OCI-LY1 (cell line): Measurements from ENCODE around the gene BPHL.

Source experiments
- H2AFZ ChIP-seq: fragments of 200-600 bp; sonication (generic), shearing (Covaris generic); 2 replicates; pipeline ENCODE4 v1.6.0; 2014; ENCODE audit warnings: antibody characterized with exemption, mild to moderate bottlenecking, low read length
- H3F3A ChIP-seq: fragments of 200-600 bp; sonication (generic), shearing (Covaris generic); 2 replicates; pipeline ENCODE4 v1.6.0; 2014; ENCODE audit warnings: mild to moderate bottlenecking, antibody characterized with exemption, low read length, moderate library complexity; ENCODE audit not compliant: insufficient read depth
- H3K27ac ChIP-seq: fragments of 200-600 bp; sonication (generic); 2 replicates; pipeline ENCODE4 v1.5.1; 2014; ENCODE audit warnings: low read length, mixed run types, mild to moderate bottlenecking, low read depth; ENCODE audit not compliant: poor library complexity, severe bottlenecking
- H3K27me3 ChIP-seq: fragments of 200-600 bp; sonication (generic); 2 replicates; pipeline ENCODE4 v1.6.0; 2014; ENCODE audit warnings: antibody characterized with exemption, mild to moderate bottlenecking, low read length, moderate library complexity; ENCODE audit not compliant: insufficient read depth
- H3K36me3 ChIP-seq: fragments of 200-600 bp; sonication (generic); 2 replicates; pipeline ENCODE4 v1.6.1; 2014; ENCODE audit warnings: mild to moderate bottlenecking, antibody characterized with exemption, low read length, moderate library complexity, mixed read lengths; ENCODE audit not compliant: insufficient read depth
- H3K4me1 ChIP-seq: fragments of 200-600 bp; sonication (generic); 2 replicates; pipeline ENCODE4 v1.5.1; 2014; ENCODE audit warnings: mild to moderate bottlenecking, low read length, moderate library complexity; ENCODE audit not compliant: insufficient read depth, severe bottlenecking
- H3K4me2 ChIP-seq: fragments of 200-600 bp; sonication (generic), shearing (Covaris generic); 2 replicates; pipeline ENCODE4 v1.6.1; 2014; ENCODE audit warnings: low read length
- H3K4me3 ChIP-seq: fragments of 200-600 bp; sonication (generic); 2 replicates; pipeline ENCODE4 v1.5.1; 2014; ENCODE audit warnings: low read length, low read depth, mild to moderate bottlenecking, mixed read lengths; ENCODE audit not compliant: poor library complexity, severe bottlenecking
- H3K79me2 ChIP-seq: fragments of 200-600 bp; shearing (Covaris generic); 2 replicates; pipeline ENCODE4 v1.6.1; 2016; ENCODE audit warnings: mixed run types, low read length, mixed read lengths; ENCODE audit not compliant: insufficient read depth
- H3K9ac ChIP-seq: fragments of 200-600 bp; sonication (generic), shearing (Covaris generic); 2 replicates; pipeline ENCODE4 v1.6.1; 2014; ENCODE audit warnings: mild to moderate bottlenecking, low read length, mixed read lengths
- H3K9me2 ChIP-seq: fragments of 200-600 bp; sonication (generic), shearing (Covaris generic); 2 replicates; pipeline ENCODE4 v1.6.1; 2014; ENCODE audit warnings: low read depth, mild to moderate bottlenecking, low read length, mixed read lengths
- H3K9me3 ChIP-seq: fragments of 200-600 bp; shearing (Covaris generic); 2 replicates; pipeline ENCODE4 v1.6.1; 2014; ENCODE audit warnings: low read length, mixed read lengths
- H4K20me1 ChIP-seq: fragments of 200-600 bp; sonication (generic), shearing (Covaris generic); 2 replicates; pipeline ENCODE4 v1.6.0; 2016; ENCODE audit warnings: mild to moderate bottlenecking, low read length; ENCODE audit not compliant: insufficient read depth
- EZH2 ChIP-seq: fragments of 200-600 bp; sonication (generic), shearing (Covaris generic); IDR thresholded peaks from 2 replicates; pipeline ENCODE4 v1.8.0; 2017; ENCODE audit warnings: borderline replicate concordance, mixed run types, mild to moderate bottlenecking, antibody characterized with exemption, low read length, moderate library complexity, mixed read lengths
- TF ChIP-seq, protein P1 (sequence below): fragments of 200-600 bp; sonication (generic), shearing (Covaris generic); IDR thresholded peaks from 2 replicates; pipeline ENCODE4 v1.5.1; 2017; ENCODE audit warnings: mild to moderate bottlenecking, antibody characterized with exemption, low read length, moderate library complexity, mixed read lengths

Gene BPHL

GRCh38 chr6:3120765-3121089 is 2.2 kb downstream of the BPHL start:
- Histone ChIP-seq H3K4me3 (no peak overlapping the region), H3F3A (no peaks in the 10 kb centered on the region), H2AFZ (no peak overlapping the region), H3K9me3 (no peaks in the 10 kb centered on the region), H3K79me2 (no peaks in the 10 kb centered on the region), H3K4me1 (peaks cover 50% of the 10 kb centered on the region), H3K9ac (no peak overlapping the region), H4K20me1 (no peaks in the 10 kb centered on the region), H3K27ac (no peak overlapping the region), H3K4me2 (no peak overlapping the region), H3K27me3 (no peaks in the 10 kb centered on the region), H3K36me3 (no peaks in the 10 kb centered on the region), H3K9me2 (no peaks in the 10 kb centered on the region)
- TF ChIP-seq, protein P1, sequence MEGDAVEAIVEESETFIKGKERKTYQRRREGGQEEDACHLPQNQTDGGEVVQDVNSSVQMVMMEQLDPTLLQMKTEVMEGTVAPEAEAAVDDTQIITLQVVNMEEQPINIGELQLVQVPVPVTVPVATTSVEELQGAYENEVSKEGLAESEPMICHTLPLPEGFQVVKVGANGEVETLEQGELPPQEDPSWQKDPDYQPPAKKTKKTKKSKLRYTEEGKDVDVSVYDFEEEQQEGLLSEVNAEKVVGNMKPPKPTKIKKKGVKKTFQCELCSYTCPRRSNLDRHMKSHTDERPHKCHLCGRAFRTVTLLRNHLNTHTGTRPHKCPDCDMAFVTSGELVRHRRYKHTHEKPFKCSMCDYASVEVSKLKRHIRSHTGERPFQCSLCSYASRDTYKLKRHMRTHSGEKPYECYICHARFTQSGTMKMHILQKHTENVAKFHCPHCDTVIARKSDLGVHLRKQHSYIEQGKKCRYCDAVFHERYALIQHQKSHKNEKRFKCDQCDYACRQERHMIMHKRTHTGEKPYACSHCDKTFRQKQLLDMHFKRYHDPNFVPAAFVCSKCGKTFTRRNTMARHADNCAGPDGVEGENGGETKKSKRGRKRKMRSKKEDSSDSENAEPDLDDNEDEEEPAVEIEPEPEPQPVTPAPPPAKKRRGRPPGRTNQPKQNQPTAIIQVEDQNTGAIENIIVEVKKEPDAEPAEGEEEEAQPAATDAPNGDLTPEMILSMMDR, result no peak
- no peak for TF ChIP-seq EZH2

DNA sequence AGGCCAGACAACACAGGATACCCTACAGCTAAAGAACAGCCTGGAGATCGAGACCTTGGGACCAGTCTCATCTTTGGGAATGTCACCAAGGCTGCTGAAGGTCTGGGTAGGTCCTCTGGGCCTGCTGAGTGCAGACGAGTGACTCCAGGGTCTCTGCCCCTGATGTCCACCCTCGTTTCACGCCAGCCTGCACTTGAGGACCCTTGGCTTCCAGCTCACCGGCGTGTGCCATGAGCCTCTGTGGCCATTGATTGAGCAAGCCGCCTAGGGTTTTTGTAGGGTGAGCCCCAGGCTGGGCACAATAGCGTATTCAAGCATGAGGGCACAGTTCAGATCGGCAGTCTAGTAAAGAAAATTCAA is 4.3 kb downstream of the BPHL start:
- Histone ChIP-seq H3K9me3 (no peaks in the 10 kb centered on the region), H3K4me1 (peaks cover 49% of the 10 kb centered on the region), H2AFZ (no peak overlapping the region), H3F3A (no peaks in the 10 kb centered on the region), H3K9ac (no peak overlapping the region), H3K9me2 (no peaks in the 10 kb centered on the region), H3K27me3 (no peaks in the 10 kb centered on the region), H3K27ac (no peak overlapping the region), H3K36me3 (no peaks in the 10 kb centered on the region), H3K4me2 (no peak overlapping the region), H3K79me2 (no peaks in the 10 kb centered on the region), H4K20me1 (no peaks in the 10 kb centered on the region), H3K4me3 (no peak overlapping the region)
- TF ChIP-seq EZH2, result no peak
- TF ChIP-seq, protein P1, result no peak

GRCh38 chr6:3124667-3125066 is 6.2 kb downstream of the BPHL start:
- Histone ChIP-seq H3K79me2 (no peaks in the 10 kb centered on the region), H3K9me2 (no peaks in the 10 kb centered on the region), H3K27me3 (no peaks in the 10 kb centered on the region), H3K36me3 (peaks cover 17% of the 10 kb centered on the region; the same call in 1 of the 2 replicates), H3K9ac (no peak overlapping the region; the same call in 1 of the 2 replicates), H3K4me2 (peak overlapping the region; percentile 15; the same call in 1 of the 2 replicates), H2AFZ (no peak overlapping the region), H3K4me1 (peaks cover 39% of the 10 kb centered on the region), H3K9me3 (no peaks in the 10 kb centered on the region), H4K20me1 (no peaks in the 10 kb centered on the region), H3F3A (no peaks in the 10 kb centered on the region), H3K4me3 (no peak overlapping the region), H3K27ac (peak overlapping the region; percentile 41)
- TF ChIP-seq, protein P1, result no peak
- TF ChIP-seq EZH2, result no peak
